Neutrophil (primary cell): ENCODE results near the gene SENP1.

Experiments used
- H3K27ac ChIP-seq: fragments of 200-600 bp; sonication (generic); 2 replicates; pipeline ENCODE4 v1.5.1; 2016; ENCODE audit warnings: mild to moderate bottlenecking, moderate library complexity
- H3K27me3 ChIP-seq: fragments of 200-600 bp; sonication (generic); 2 replicates; pipeline ENCODE4 v1.6.0; 2016; ENCODE audit warnings: mild to moderate bottlenecking
- H3K36me3 ChIP-seq: fragments of 200-600 bp; sonication (generic); 2 replicates; pipeline ENCODE4 v1.5.1; 2017
- H3K4me1 ChIP-seq, 2 experiments: fragments of 200-600 bp in 1 of 2; sonication (generic) in 1 of 2; 1 replicate in 1 of 2; 2 replicates in 1 of 2; pipeline versions ENCODE4 v1.5.1 to v1.6.1; 2013 to 2016; ENCODE audit warnings: low read depth in 1 of 2, low read length in 1 of 2, mild to moderate bottlenecking in 1 of 2, moderate library complexity in 1 of 2; ENCODE audit not compliant: control insufficient read depth in 1 of 2, insufficient read depth in 1 of 2
- H3K4me3 ChIP-seq, 2 experiments: fragments of 200-600 bp in 1 of 2; sonication (generic) in 1 of 2; 1 replicate in 1 of 2; 2 replicates in 1 of 2; pipeline ENCODE4 v1.5.1; 2013 to 2016; ENCODE audit warnings: low read depth in 1 of 2, low read length in 1 of 2, mild to moderate bottlenecking in 1 of 2, moderate library complexity in 1 of 2
- H3K9me3 ChIP-seq: fragments of 200-600 bp; sonication (generic); 2 replicates; pipeline ENCODE4 v1.5.1; 2016
- TF ChIP-seq, protein P1 (sequence below): fragments of 200-600 bp; sonication (generic); IDR thresholded peaks from 2 replicates; pipeline ENCODE4 v1.5.1; 2016; ENCODE audit warnings: antibody characterized with exemption

SENP1 gene

GRCh38 chr12:48045061-48045846, 60.6 kb downstream of the SENP1 start:
- Histone ChIP-seq H3K4me1 (no peaks in the 10 kb centered on the region), H3K27me3 (no peaks in the 10 kb centered on the region), H3K27ac (no peak overlapping the region), H3K9me3 (no peaks in the 10 kb centered on the region), H3K4me3 (no peak overlapping the region), H3K36me3 (peaks cover 80% of the 10 kb centered on the region)
- TF ChIP-seq, protein P1, sequence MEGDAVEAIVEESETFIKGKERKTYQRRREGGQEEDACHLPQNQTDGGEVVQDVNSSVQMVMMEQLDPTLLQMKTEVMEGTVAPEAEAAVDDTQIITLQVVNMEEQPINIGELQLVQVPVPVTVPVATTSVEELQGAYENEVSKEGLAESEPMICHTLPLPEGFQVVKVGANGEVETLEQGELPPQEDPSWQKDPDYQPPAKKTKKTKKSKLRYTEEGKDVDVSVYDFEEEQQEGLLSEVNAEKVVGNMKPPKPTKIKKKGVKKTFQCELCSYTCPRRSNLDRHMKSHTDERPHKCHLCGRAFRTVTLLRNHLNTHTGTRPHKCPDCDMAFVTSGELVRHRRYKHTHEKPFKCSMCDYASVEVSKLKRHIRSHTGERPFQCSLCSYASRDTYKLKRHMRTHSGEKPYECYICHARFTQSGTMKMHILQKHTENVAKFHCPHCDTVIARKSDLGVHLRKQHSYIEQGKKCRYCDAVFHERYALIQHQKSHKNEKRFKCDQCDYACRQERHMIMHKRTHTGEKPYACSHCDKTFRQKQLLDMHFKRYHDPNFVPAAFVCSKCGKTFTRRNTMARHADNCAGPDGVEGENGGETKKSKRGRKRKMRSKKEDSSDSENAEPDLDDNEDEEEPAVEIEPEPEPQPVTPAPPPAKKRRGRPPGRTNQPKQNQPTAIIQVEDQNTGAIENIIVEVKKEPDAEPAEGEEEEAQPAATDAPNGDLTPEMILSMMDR: no peak

GRCh38 chr12:48044396-48044795, 61.5 kb downstream of the SENP1 start:
- Histone ChIP-seq H3K9me3 (no peaks in the 10 kb centered on the region), H3K36me3 (peaks cover 71% of the 10 kb centered on the region), H3K4me1 (no peaks in the 10 kb centered on the region), H3K4me3 (no peak overlapping the region), H3K27me3 (no peaks in the 10 kb centered on the region), H3K27ac (no peak overlapping the region)
- TF ChIP-seq, protein P1: no peak

GRCh38 chr12:48043771-48044170, 62.1 kb downstream of the SENP1 start:
- Histone ChIP-seq H3K27ac (no peak overlapping the region), H3K36me3 (peaks cover 65% of the 10 kb centered on the region), H3K4me1 (no peaks in the 10 kb centered on the region), H3K27me3 (no peaks in the 10 kb centered on the region), H3K9me3 (no peaks in the 10 kb centered on the region), H3K4me3 (no peak overlapping the region)
- TF ChIP-seq, protein P1: no peak

DNA sequence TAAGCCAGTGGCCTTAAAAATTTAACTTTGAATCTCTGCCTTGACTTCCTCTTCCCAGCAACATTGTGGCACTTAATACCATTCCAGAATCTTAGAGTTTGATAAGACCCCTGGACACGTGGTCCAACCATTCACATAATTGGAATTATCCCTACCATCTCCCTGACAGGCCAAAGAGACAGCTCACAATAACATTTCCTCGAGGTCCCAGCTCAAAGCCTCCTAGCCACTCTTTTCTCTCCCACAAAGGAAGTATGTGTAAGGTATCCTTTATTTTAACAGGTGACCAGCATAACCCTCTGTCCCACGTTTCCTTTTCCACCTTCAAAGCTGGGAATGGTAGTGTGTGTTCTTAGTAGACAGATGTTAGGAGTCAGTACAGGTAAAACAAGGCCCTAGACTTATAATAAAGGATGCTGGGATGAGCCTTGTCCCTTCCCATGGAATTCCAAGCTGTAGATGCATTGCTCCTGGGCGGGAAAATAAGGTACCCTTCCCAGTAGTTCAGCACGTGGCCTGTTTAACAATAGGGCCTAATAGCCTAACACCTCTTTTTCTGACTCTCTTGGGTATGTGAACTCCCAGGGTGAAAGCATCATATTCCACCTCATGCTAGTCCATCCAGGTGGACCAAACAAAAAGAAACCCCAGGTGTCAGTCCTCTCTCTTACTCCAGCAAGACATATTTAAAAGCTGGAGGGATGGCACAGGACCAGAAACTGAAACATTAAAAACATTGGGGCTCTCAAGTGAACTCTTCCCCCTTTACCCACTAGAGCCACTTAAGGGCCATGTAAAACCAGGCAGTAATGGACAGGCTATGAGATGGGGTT, 64.1 kb downstream of the SENP1 start:
- TF ChIP-seq, protein P1: no peak
- Histone ChIP-seq H3K4me3 (no peak overlapping the region), H3K27me3 (no peaks in the 10 kb centered on the region), H3K36me3 (peaks cover 46% of the 10 kb centered on the region), H3K27ac (no peak overlapping the region), H3K9me3 (no peaks in the 10 kb centered on the region), H3K4me1 (no peaks in the 10 kb centered on the region)

- H3K4me3 ChIP-seq: no peak overlapping the region
- TF ChIP-seq, protein P1: no peak
- H3K36me3 ChIP-seq: peaks cover 31% of the 10 kb centered on the region
- H3K4me1 ChIP-seq: no peaks in the 10 kb centered on the region
- H3K27me3 ChIP-seq: no peaks in the 10 kb centered on the region
- H3K27ac ChIP-seq: no peak overlapping the region
- H3K9me3 ChIP-seq: no peaks in the 10 kb centered on the region
Measured at GRCh38 chr12:48040354-48040753, 65.5 kb downstream of the SENP1 start.
